Urothelium cell line (cell line): ENCODE measurements around the gene ZNF664.

Experiments
- DNase-seq: peaks from one replicate; pipeline ENCODE4 v3.0.0; 2011; ENCODE audit warnings: low spot score, mixed read lengths
- FAIRE-seq: peaks from 2 replicates; lab custom pipeline; 2011; peaks lifted over from hg19 to GRCh38; lab: Jason Lieb, UNC

Gene ZNF664

DNA sequence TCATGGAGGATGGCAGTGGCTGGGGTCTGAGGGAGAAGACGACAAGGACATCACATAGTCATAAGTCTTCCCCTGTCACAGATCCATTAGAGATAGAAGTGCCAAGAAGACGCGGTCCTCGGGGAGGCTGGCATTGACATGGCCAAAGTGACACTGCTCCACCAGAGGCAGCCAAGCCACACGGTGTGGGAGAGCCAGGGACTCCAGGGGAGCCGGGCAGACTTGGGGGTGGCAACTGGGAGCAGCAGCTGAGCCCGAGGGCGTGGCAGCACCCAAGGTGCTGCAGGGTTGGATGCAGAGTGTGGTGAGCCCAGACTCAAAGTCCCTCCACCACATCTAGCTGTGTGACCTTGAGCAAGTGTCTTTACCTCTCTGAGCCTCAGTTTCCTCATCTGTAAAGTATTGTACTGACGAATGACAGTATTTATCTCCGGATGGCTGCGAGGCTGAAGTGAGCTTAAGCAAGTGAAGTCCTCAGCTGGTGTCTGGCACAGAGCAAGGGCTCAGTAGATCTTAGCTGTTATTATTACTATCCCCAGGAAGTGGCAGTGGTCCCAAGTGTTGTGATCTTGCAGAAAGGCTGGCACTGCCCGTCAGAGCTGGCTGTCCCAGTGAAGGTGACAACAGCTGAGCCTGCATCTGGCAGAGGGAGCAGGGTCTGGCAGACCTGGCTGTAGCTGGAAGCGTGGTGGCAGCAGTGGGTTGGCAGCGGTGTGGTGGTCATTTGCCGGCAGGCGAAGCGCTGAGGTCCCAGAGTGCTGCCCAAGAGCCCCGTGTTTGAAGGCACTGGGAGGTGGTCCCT, 54.9 kb downstream of the ZNF664 start:
- no peak for FAIRE-seq
- no peak for DNase-seq

DNA sequence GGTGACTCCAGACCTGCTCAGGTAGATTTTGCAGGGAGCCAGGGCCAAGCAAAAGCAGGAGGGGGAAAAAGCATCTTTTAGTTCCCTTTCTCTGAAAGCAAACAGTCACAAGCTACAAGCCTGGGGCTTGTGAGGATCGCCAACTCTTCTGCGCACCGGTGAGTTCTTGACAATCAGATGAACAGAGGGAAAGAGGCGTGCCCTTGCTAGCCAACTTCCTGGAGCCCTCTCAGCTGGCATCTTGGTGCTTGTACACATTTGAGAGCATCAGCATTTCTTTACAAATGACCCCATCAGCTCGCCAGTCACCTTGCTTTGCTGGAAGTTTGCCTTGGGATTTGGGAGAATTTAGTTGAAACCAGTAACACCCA, 55.5 kb downstream of the ZNF664 start:
- no peak for FAIRE-seq
- no peak for DNase-seq

DNA sequence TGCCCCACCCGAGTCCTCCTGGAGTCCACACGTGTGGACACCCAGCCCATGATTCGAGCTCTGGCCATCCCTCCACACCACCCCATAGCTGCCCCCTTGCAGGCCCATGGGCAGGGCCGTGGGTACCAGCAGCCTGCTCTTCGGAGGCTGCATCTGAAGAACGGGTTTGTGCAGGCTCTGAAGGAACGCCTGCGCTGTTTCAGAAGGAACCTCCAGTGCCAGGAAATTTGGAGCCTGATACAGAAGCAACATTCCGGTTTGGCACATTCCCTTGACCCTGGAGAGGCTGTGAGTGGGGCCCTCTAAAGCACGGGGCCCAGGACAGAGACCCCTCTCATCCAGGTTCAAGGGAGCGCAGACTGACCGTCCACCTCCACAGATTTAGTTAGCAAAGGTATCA, 57.0 kb downstream of the ZNF664 start:
- FAIRE-seq (no peak), DNase-seq (no peak)

DNA sequence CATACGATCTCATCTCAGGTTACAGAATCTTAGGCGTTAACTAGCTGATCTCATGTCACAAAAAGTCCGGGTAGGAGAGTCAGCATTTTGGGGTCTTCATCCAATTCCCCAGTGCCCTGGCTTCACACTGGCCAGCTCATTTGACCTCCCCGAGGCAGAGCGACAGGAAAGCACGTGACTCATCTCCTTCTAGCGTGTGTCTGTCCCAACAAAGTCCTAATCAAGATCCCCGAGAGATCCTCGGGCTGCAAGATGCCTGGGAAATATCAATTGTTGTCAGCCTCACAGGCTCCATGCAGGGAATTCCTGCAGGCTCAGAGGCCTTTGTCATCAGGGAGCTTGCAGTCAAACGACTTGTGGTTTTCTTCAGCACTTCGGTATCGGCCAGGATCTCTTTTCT, 57.5 kb downstream of the ZNF664 start:
- DNase-seq (peak; percentile 47), FAIRE-seq (no peak)

DNA sequence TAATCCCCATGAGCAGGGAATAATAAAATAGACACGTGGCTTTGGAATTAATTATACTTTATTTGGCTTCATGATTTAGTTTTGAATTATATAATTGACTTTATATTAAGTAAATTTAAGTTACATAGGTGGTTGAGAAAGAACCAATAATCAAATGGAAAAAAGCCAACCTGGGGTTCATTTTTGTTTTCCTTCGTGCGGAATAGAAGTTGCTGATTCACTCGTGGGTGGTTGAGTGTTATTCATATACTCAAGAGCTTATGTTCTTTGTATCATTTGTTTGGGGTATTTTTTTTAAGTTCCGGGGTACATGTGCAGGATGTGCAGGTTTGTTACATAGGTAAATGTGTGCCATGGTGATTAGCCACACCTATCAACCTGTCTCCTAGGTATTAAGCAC, 58.0 kb downstream of the ZNF664 start:
- FAIRE-seq = no peak

DNA sequence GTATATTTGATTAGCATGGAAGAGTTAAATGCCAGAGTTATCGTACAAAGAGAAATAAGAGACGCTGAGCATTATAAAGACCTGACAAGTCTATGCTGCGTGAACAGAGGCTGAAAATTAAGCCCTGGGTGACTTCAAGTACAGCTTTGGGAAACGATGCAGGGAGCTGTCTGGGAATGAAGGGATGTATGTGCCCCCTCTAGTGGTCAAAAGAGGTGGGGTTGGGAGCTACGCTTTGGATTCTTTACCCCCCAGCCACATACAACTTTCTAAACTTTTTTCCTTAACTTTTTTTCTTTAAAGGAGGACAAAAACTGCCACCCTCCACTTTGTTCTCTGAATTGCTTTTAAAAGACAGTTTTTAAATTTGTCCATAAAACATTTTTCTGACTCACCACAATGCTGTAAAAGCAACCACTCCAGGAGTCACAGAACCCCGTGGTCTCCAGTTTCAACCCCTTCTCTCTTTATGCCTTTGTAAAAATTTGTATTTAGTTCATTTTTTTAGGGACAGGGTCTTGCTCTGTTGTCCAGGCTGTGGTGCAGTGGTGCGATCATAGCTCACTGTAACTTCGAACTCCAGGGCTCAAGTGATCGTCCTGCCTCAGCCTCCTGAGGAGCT, 59.4 kb downstream of the ZNF664 start:
- no peak for FAIRE-seq
- DNase-seq = peak; percentile 78

More for the DNA sequence above, 58.0 kb downstream of the ZNF664 start:
- DNase-seq = no peak

DNA sequence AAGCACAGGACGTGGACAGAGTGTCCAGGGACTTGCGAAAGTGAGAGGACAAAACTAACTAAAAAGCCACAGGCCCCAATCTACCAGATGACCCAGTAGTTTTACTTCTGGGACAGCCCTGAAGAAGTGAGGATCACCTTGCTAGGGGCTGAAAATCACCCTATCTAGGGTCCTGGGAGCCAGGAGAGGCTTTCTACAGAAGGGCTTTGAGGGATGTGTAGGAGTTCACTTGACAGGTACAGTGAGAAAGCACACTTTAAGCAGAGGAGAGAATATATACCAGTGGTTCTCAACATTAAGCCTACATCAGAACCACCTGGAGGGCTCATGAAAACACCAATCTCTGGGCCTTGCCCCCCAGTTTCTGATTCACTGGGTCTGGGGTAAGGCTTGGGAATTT, 60.8 kb downstream of the ZNF664 start:
- DNase-seq (no peak), FAIRE-seq (no peak)

DNA sequence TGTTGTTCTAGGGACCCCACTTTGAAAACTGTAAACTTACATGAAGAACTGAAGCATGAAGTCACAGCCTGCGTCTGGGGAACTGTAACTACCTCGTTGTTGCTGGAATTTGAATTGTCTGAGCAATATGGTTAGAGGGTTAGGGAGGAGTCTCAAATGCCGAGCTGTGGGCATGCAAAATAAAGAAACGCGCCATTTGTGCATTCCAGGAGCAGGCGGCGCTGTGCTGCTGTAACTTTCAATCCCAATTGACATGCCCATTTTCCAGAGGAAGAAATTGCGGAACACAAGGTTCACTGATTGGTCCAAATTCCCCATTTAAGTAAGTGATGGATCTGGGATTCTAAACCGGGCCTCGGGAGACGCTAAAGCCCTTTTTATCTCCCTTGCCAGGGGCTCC, 61.3 kb downstream of the ZNF664 start:
- no peak for DNase-seq
- no peak for FAIRE-seq

DNA sequence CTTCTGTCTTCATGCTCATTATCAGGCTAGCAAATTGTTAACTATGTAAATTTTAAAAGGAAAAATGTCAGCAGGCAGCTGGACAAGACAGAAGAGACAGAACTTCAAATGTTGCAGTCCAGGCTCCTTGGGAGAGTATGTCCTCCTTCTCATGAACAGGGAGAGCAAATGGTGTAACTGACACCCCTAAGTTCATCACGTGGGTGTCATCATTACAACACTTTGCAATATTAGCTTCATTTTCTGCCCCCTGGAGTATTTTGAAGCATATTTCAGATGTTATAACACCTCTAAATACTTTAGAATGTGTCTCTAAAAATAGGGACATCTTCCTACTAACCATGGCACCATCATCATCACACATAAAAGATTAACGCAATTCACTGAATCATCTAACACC, 62.1 kb downstream of the ZNF664 start:
- no peak for FAIRE-seq
- DNase-seq = no peak

DNA sequence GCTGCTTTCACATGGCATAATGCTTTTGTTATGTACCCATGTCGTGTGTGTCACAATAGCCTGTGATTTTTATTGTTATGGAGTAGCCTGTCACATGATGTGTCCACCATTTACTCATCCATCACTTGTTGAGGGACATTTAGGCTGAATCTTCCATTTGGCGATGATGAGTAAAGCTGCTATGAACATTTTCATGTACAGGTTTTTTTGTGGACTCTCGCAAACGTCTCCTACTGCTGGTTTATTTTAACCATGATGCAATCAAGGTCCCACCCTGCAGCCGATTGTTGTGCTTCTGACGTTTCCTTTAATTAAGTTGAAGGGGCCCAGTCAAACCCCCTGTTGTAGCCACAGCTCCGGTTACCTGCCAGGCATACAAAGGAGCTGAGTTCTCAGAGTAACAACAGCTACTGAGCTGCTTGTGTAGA, 63.2 kb downstream of the ZNF664 start:
- no peak for FAIRE-seq

DNA sequence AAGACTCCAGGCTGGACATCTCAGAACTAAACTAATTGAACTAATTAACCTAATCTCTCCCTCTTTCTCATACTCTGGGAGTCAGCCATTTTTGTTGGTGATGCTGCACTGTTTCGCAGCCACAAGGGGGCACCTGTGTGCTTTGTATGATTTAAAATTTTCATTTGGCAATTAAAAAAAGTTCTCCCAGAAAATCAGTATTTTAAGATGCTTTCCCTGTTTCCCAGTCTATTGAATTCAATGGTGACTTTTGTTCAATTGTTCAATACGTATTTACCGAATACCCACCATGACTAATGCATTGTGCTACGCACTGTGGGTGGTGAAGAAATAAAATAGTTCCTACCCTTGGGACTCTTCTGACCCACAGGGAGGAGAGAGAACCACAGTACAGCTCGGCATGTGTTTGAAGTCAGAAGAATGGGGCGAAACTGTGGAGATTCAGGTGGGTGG, 63.7 kb downstream of the ZNF664 start:
- DNase-seq = peak; percentile 56
- FAIRE-seq = peak; percentile 20

More for the DNA sequence above, 63.2 kb downstream of the ZNF664 start:
- no peak for DNase-seq

DNA sequence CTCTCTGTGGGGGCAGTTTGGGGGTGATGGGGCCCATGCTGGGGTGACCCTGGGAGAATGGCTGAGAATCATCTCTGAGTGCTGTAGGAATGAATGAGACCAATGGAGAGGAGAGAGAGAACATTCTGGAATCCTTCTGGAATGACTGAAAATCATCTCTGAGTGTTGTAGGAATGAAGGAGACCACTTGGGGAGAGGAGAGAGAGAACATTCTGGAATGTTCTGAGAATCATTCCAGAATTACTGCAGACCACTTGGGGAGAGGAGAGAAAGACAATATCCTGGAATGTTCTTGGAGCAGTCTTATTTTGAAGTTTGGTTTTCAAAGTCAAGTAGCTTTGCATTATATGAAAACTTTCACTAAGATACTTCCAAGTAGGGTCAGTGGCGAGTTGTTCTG, 64.3 kb downstream of the ZNF664 start:
- FAIRE-seq (no peak), DNase-seq (no peak)

DNA sequence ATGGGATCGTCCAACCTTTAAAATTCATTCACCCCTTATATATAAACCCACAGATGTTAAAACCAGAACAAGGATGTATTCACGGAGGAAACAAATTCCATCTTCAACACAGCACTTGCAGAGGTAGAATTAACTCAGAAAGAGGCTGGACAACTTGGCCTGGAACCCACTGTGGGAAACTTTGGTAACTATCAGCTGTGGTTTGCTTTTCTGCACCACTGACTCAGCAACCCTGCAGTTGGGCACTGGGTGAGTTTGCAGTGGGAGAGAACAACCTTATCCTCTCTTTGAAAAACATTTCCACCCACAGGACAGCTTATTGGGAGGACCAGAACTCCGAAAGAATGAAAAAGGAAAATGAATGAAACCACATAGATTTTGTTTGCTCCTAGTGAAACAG, 66.3 kb downstream of the ZNF664 start:
- FAIRE-seq (no peak), DNase-seq (no peak)

DNA sequence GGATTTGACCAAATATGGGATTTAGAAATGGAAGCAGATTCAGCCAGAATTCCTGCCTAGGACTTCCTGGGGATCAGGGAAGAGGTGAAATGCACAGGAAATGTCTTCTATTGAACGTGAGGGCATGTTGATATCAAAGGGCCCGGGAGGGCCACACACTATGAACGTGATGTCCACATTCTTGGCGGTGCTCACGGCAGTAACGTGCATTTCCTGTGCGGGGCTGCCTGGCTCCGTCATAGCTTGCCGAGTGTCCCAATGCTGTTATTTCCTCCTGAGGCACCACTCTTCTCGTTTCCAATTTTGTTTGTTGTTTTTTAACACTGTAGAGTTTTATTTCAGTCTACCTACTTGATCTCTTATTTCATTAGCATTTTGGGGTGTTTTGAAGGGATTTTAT, 67.3 kb downstream of the ZNF664 start:
- no peak for FAIRE-seq

DNA sequence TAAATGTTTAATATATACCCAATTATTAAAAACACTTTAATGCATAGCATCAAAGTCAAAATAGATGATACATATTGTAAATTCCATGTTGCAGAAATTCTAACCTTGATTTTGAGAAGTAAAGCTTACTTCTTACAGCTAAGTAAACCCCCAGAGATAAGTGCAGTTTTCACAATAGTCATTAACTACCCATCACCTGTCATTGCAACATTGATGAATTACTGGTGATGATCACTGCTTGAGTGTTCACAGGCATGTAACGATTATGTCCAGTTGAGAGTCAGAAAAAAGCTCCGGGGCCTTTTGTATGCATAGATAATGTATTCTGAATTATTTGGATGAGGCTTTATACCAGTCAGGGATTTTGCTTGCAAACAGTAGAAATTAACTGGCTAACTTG, 67.7 kb downstream of the ZNF664 start:
- no peak for FAIRE-seq
- DNase-seq = no peak

More for the DNA sequence above, 67.3 kb downstream of the ZNF664 start:
- DNase-seq = no peak

DNA sequence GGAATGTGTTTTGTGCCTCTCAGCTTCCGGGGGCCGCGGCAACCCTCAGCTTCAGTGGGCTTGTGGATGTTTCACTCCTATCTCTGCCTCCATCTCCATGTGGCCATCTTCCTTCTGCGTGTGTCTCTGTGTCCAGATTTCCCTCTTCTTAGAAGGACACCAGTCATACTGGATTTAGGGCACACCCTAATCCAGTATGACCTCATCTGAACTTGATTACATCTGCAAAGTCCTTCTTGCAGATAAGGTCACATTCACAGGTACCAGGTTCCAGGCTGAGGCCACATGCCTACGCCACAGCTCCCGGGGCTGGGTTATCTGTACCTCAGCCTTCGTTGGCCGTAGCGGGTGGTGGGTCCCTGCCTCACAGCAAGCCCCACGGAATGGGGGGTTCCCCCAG, 68.9 kb downstream of the ZNF664 start:
- FAIRE-seq (no peak), DNase-seq (no peak)

DNA sequence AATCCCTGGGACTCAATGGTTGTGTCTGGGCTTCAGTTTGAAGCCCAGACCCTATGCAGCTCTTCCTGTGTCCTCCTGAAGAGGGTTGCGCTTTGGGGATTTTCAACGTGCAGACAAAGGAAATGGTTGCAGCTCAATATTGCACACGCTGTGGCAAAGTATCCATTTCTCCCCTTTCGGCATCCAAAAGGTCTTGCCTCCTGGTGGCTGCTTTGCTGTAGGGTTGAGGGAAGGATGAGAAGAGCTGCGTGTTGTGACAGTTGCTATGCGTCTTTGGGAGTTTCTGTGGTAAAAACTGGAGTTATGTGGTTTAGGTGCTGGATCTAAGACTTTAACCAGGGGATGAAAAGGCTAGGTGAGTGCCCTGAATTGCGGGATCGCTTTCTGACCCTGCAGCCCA, 71.0 kb downstream of the ZNF664 start:
- FAIRE-seq (no peak), DNase-seq (no peak)

DNA sequence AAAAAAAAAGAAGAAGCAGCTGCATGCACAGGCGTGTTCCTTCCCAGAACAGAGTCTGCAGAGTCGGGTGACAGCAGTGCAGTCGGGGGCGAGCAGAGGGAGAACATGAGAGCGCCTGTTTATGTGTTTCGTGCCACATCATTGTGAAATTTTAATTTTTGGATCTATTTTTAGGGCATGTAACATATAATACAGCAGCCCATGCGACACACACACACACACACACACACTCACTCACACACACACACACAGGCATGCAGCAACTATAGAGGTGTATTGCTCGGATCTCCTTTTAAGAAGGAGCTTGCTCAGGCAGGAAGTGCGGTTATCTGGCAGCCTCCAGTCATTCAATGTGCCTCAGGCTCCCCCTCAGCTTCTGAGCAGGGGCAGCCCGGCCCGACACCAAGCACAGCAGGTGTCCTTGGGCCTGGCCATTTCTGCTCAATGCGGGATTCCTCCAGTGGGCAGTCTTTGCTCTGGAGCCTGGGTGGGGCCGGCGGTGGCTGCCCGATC, 71.8 kb downstream of the ZNF664 start:
- FAIRE-seq = no peak

DNA sequence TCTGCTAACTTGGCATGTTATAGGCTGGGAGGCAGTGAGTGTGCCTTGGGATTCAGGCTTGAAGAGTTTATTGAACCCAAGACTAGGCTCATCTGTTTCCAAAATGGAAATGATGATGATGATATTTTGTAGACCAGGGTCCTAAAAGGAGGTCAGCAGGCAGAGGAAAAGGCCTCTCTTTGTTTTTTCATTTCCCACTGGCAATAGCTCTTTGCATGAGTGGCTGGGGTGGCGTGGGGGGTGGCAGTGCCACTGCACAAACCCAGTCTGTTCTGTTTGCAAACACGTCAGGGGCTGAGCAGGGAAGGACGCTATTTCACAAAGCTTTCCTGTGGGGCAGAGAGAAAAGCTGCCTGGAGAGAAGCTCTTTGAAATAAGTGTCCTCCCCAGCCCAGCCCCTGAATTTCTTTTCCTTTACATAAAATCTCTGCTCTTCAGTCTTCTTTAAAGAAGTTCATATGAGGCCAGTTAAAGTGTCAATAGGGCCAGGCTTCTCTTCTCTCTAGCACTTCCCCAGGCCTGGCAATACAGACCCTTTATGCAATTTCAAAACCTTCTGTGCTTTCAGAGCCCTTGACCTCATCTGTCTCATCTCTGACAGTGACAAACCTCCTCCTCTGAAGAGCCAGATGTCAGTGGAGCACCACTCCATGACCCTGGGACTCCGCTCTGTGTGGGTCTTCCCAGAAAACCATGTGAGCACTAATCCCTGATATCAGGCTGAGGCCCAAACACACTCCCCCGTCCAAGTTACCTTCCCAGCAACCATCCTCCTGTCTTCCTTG, 72.8 kb downstream of the ZNF664 start:
- DNase-seq (no peak), FAIRE-seq (no peak)

More for the DNA sequence above, 71.8 kb downstream of the ZNF664 start:
- DNase-seq = no peak

DNA sequence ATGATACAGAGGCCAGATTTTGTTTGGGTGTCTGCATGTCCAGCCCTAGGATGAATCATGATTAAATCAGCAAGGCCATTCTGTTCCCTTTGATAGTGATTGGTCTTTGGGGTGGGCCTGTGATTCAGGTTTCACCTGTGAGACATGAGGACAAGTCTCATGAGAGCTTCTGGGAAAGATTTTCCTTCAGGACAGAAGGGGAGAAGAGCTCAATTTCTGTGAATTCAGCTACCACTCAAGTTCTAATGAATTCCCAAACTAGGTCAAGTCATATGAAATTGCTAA, 73.4 kb downstream of the ZNF664 start:
- peak; percentile 61 for FAIRE-seq

DNA sequence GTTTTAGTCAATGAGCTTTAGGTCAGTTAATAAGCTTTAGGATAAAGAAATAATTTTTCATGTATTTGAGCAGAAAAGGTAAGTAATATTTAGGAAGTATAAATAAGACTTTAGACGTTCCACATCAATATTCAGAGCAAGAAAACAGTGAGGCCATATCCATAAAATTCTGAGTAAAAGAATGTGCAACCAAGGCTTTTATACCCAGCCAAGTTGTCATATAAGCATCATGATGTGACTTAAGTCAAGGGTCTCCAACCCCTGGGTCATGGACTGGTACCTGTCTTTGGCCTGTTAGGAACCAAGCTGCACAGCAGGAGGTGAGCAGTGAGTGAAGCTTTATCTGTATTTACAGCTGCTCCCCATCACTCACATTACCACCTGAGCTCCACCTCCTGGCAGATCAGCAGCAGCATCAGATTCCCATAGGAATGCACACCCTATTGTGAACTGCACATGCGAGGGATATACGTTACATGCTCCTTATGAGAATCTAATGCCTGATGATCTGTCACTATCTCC, 74.1 kb downstream of the ZNF664 start:
- FAIRE-seq = no peak
- DNase-seq = no peak

More for the DNA sequence above, 73.4 kb downstream of the ZNF664 start:
- DNase-seq = no peak
